Smooth muscle cell of trachea (primary cell): ENCODE measurements around the gene HOXA9. TPM values are rescaled to one million over a fixed set of nuclear protein-coding genes. Genes with fewer than 3 reads are reported as not detected.

Experiments
- total RNA-seq: library from RNA; depleted of rRNA; stranded (reverse); fragments of >200 nt; gene quantifications from 2 replicates; pipeline ENCODE4 v1.2.1, GENCODE V29; 2014

HOXA9 gene
- 0.15 TPM in 1 of 2 replicates, not detected in the other for total RNA-seq

DNA sequence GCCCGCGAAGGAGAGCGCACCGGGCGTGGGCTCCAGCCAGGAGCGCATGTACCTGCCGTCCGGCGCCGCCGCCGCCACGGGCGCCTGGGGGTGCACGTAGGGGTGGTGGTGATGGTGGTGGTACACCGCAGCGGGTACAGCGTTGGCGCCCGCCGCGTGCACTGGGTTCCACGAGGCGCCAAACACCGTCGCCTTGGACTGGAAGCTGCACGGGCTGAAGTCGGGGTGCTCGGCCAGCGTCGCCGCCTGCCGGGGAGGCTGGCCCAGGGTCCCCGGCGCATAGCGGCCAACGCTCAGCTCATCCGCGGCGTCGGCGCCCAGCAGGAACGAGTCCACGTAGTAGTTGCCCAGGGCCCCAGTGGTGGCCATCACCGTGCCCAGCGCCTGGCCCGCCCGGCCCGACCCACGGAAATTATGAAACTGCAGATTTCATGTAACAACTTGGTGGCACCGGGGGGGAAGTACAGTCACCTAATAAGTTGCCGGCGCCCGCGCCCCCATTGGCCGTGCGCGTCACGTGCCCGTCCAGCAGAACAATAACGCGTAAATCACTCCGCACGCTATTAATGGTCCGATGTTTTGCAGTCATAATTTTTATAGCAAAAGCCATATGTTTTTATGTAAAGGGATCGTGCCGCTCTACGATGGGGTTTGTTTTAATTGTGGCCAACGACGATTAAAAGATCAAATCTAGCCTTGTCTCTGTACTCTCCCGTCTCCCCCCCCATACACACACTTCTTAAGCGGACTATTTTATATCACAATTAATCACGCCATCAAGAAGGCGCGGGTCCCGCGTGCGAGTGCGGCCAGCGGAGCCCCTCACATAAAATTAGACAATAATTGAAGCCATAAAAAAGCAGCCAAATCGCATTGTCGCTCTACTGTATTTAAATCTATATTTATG lies at the start of gene HOXA9:
Gene HOXA9, minus strand, starts transcription at position 449 of the 907 bp plus-strand sequence. Its CDS starts 80 bp downstream, at position 369.

DNA sequence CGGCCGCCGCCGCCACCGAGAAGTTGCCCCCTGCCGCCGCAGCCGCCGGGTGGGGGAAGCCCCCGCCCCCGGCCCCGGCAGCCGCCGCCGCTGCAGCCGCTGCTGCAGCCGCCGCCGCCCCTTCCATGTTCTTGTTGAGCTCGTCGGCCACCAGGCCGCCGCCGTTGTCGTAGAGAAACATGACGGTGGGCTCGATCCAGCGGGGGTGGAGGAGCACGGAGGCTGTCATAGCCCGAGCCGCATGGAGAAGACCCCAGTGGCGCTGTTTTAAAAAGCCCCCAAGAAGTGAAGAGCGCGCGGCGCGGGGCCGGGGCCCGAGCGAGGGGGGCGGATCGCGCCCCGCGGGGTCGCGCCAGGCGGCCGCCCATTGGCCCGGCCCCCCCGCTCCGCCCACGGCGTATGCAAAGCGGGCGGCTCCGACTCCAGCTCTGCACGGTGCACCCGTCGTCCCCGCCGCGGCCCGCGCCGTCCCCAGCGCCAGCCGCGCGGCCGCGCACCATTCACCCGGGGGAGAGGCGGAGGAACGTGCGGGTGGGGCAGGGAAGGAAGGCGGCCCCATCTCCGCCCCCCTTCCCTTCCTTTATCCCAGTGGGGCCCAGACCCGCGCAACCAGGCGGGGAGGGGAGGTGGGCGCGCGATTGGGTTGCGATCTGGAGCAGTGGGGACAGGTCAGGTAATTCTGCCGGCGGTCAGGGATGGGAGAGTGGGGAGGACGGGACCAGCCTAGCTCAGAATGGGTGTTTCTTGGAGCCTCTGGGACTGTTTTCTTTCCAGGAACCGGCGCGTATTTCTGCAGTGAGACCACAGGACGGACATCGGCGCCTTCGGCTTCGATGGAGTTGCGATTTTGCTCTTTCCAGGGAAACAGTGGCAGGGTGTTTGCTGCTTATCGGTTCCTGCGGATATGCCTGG lies 34.8 kb upstream of the HOXA9 start, which contains the start of gene HOXA13:
Gene HOXA13, minus strand, starts transcription at position 243 of the 912 bp plus-strand sequence. Its CDS starts 14 bp downstream, at position 229.

DNA sequence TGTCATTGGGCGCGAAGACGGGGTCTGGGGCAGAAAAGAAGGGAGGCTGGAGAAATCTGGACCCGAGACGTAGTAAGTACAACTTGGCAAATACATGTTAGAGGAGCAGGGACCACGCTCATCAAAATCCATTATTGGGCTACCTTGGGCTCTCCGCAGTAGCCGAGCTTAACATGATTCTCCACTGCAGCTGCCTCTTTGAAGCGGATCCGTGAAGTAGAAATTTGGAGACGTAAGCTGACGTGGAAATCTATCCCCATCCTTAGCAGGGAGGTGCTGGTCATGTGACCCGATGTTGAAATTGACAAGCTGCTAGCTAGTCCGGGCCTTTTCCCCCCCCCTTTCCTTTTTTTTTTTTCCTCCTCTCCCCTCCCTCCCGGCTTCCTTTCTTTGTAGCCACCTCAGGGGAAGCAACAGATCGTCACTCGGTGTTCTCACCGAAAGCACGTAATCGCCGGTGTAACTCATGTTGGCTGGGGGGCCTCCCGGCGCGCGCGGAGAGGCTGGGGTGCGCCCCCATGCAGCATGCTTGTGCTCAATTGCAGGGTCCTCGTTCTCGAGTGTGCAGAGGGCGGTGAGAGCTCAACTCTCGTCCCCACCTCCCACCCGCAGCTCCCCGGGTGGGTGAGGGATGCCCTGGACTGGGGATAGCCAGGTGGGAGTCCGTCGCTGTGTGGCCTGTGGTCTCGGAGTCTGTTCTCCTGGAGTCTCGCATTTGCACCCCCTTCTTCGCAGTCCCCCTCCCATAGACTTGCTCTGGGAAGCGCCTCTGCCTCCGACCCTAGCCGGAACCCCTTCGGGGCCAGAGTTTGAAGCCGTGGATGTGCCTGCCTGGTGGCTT lies 19.9 kb upstream of the HOXA9 start, which contains the start of gene HOXA11:
Gene HOXA11, minus strand, starts transcription at position 220 of the 841 bp plus-strand sequence. Its CDS starts 88 bp downstream, at position 132.

DNA sequence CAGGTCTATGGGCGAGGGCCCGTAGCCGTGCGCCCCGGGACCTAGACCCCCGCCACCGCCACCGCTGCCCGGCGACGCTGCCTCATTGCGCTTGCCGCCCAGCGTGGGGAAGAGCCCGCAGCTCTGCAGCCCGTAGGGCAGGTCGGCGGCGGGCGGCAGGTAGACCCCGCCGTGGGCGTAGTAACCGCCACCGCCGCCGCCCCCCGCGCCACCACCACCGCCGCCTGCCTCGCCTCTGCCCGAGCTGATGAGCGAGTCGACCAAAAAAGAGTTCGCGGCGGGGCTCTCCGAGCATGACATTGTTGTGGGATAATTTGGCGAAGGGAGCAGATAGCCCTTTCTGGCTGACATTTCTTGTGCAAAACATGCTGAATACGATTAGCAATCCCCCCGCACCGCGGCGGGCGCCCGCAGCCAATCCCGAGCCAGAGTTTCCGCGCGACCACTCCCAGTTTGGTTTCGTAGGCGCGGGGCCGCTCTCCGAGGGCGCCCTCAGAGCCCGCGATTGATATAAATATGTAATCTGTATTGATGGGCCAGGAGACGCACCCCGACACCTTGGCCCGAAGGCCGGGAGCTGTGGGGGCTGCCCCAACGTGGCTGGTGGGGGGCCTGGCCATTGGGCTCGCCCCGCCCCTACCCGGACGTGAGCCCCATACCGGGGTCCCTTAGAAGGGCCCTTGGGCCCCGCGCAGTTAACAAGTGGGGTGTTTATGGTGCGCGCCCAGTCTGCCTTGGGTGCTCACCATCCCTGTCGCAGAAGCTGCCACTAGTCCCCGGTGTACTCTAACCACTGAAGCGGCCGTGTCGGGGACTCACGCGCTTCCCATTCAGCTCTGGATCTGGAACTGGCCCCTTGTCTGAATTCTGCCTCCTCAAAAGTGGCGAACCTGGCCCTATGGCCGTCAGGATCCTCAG lies 8.9 kb upstream of the HOXA9 start, which contains the start of gene HOXA10:
Gene HOXA10, minus strand, starts transcription at position 365 of the 918 bp plus-strand sequence. Its CDS starts 14 bp downstream, at position 351.

DNA sequence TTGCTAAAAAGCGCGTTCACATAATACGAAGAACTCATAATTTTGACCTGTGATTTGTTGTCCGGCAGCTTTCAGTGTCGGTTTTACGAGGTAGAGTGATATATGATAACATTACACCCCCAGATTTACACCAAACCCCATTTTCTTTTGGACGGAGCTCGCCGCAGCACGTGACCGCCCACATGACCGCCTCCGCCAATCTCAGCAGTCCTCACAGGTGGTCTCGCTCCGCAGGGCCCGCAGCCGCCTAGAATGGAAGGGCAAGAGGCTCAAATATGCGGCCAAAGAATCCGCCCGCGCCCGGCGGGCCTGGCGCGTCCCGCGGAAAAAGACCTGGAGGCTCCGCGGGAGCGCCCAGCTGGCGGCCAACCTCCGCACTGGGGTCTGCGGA lies 8.8 kb downstream of the HOXA9 start, which contains the start of gene HOXA7:
Gene HOXA7, minus strand, starts transcription at position 168 of the 391 bp plus-strand sequence. Its CDS starts 130 bp downstream, at position 38.

DNA sequence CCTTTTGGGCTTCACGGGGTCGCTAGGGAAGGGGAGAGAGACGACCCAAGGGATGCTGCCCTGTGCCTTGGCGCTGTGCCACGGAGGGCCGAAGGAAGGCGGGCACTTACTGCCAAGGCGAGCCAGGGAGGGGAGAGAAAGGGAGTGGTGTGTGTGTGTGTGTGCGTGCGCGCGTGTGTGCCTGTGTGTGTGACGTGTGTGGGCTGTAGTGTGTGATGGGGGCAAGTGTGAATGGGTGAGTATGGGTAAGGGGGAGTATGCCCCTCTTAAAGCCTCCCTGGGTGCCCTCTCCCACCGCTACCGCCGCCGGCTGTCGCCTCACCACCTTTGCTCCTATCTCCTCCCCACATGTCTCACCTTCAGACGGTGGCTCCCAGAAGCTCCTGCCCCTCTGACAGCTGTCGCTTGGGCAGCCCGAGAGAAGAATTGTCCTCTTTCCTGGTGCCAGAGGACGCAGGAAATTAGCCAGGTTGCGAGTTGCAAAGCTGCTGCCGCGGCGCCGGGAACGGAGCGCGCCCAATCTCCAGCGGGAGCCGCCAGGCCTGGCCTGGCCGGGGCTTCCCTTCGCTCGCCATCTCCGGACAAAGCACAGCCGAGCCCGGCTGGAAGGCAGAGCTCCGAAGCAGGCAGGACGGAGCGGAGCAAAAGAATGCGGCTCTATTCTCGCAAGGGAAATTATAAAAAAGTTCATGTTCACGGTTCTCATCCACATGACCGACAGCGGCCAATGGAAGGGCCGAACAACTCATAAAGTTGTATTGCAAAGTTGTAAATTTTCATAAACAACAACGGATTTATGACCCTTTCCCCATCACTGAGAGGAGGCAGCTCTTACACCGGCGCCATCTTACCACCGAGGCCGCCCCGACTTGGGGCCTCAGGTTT lies 13.2 kb downstream of the HOXA9 start, which contains the start of gene HOXA3:
Gene HOXA3, minus strand, starts transcription at position 653 of the 885 bp plus-strand sequence. CDS start 41,943 bp downstream, outside the sequence.

DNA sequence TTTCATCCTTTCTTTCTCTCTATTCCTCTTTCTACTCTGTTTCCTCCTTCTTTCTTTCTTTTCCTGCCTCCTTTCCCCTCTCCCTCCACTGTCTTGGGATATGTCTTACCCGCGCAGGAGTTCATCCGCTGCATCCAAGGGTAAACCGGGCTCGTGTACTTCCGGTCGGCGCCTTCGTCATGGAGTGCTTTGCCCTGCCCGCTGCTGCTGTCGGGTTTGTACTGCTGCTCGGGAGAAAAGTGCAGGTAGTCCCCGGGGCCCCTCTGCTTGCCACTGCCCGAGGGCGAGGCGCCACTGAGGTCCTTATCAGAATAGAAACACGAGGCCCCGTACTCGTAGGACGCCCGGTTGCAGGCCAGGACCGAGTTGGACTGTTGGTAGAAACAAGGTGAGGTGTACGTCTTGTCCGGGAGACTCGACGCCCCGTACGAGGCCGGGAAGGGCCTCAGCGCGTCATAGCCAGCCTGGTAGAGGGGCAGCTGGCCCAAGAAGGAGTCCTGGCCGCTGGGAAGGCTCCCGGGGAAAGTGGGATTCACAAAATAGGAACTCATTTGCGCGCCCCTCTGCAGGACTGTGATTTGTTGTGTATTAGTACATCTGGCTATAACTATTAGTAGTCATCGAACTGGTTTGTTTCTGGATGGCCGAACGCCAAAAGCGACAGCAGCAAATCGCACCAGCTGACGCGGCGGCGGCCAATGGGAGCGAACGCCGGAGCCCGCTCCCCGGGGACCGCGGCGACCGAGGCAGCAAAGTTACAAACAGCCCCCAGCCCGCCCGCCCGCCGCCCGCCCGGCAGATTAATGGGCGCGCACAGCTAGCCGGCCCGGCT lies 17.9 kb downstream of the HOXA9 start, which contains the start of gene HOXA6:
Gene HOXA6, minus strand, starts transcription at position 576 of the 832 bp plus-strand sequence. Its CDS starts 25 bp downstream, at position 551.

DNA sequence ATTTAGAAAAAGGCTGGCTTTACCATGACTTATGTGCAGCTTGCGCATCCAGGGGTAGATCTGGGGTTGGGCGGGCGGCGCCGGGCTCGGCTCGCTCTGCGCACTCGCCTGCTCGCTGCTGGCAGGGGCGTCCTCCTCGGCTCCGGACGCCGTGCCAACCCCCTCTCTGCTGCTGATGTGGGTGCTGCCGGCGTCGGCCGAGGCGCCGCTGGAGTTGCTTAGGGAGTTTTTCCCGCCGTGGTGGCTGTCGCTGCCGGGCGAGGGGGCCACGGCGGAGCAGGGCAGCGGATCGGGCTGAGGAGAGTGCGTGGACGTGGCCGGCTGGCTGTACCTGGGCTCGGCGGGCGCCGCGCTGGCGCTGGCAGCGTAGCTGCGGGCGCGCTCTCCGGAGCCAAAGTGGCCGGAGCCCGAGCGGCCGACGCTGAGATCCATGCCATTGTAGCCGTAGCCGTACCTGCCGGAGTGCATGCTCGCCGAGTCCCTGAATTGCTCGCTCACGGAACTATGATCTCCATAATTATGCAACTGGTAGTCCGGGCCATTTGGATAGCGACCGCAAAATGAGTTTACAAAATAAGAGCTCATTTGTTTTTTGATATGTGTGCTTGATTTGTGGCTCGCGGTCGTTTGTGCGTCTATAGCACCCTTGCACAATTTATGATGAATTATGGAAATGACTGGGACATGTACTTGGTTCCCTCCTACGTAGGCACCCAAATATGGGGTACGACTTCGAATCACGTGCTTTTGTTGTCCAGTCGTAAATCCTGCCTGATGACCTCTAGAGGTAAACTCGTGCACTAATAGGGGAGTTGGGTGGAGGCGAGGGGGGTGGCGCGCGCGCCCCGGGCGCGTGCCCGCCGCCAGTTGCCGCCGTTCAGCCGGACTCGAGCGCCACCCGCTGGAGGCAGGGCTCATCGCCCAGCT lies 22.1 kb downstream of the HOXA9 start, which contains the start of gene HOXA5:
Gene HOXA5, minus strand, starts transcription at position 659 of the 927 bp plus-strand sequence. Its CDS starts 74 bp downstream, at position 585.

DNA sequence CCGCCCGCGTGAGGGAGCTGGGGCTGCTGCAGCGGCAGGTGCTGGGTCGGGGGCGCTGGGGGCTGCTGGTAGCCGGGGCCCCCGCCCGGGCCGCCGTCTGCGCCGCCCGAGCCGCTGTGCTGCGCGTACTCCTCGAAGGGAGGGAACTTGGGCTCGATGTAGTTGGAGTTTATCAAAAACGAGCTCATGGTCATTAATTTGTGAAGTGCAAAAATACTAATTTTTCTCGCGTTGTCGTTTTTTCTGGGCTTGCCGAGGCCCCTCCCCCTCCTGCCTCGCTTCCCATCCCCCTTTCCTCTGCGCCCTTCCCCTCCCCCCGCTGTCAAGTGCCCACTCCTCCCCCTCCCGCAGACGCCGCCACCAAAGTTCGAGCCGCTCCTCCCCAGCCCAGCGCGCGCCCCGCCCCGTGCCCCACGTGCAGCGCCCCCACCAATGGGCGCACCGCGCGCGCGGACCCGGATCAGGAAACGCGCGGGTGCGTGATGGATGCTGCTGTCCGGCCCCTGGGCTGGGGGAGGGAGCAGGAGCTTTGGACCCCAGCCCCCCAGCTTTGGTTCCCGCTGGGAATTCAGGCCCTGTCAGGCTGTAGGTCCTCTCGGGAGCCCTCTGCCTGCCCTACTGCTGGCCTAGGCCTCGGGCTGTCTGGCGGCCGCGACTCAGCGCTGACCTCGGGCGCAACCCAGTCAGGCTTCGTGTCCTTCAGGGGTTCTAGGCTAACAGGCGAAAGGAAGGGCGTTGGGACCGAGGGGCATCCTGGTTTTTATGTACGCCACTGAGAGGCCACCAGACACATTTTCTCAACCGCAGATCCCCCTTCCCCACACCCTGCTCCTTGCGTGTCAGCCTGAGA lies 34.6 kb downstream of the HOXA9 start, which contains the start of gene HOXA4:
Gene HOXA4, minus strand, starts transcription at position 218 of the 850 bp plus-strand sequence. Its CDS starts 24 bp downstream, at position 194.

Other genes starting within 250 kb of the HOXA9 start
- 0.44 and 1.2 TPM in 2 replicates for gene HOXA1, start 69.5 kb downstream of the HOXA9 start, total RNA-seq
- 1.3 and 2.6 TPM in 2 replicates for gene HOXA2, start 62.9 kb downstream of the HOXA9 start, total RNA-seq
- gene HOXA4, start 34.8 kb downstream of the HOXA9 start, total RNA-seq, result 0.58 and 0.66 TPM in 2 replicates
- gene HOXA5, start 21.9 kb downstream of the HOXA9 start, total RNA-seq, result 10.8 and 16.7 TPM in 2 replicates
- not detected in 2 replicates for gene HOXA6, start 17.8 kb downstream of the HOXA9 start, total RNA-seq
- 2.6 and 3.0 TPM in 2 replicates for gene HOXA3, start 13.0 kb downstream of the HOXA9 start, total RNA-seq
- not detected in 2 replicates for gene HOXA7, start 8.9 kb downstream of the HOXA9 start, total RNA-seq
- 0.15 TPM in 1 of 2 replicates, not detected in the other for gene HOXA10, start 8.8 kb upstream of the HOXA9 start, total RNA-seq
- gene HOXA11, start 19.7 kb upstream of the HOXA9 start, total RNA-seq, result under 0.01 TPM in 1 of 2 replicates, not detected in the other
- under 0.01 TPM in 2 replicates for gene HOXA13, start 34.6 kb upstream of the HOXA9 start, total RNA-seq
- not detected in 2 replicates for gene EVX1, start 77.3 kb upstream of the HOXA9 start, total RNA-seq